A673 (cell line): ENCODE results near the gene EFTUD2. TPM values are rescaled to one million over a fixed set of nuclear protein-coding genes. Genes with fewer than 3 reads are reported as not detected.

Experiments
- BruUV-seq: library from RNA; stranded (reverse); fragments of 400-500 nt; replicated peaks from 2 replicates; lab custom pipeline; 2021; lab: Mats Ljungman, UMichigan
- CTCF ChIA-PET: fragments of 300-600 bp; sonication (Branson Sonifier 250); formaldehyde crosslinking; loops from one replicate; lab custom pipeline; 2022; ENCODE audit warnings: antibody characterized with exemption; lab: Charles Lee
- POLR2A ChIA-PET: fragments of 300-600 bp; sonication (Branson Sonifier 250); formaldehyde crosslinking; loops from one replicate; lab custom pipeline; 2022; ENCODE audit warnings: antibody characterized with exemption; ENCODE audit not compliant: low non-redundant PET; lab: Charles Lee
- DNase-seq: peaks from one replicate; pipeline ENCODE4 v3.0.0-alpha.2; 2015; ENCODE audit warnings: low spot score
- H3K27ac ChIP-seq: fragments of 200-600 bp; sonication (generic); 2 replicates; pipeline ENCODE4 v1.5.1; 2016; ENCODE audit warnings: mixed run types, low read depth, mild to moderate bottlenecking, mixed read lengths, antibody characterized with exemption, low read length; ENCODE audit not compliant: poor library complexity, severe bottlenecking
- H3K27me3 ChIP-seq: fragments of 200-600 bp; sonication (generic); replicated peaks from 2 replicates; pipeline ENCODE4 v1.6.1; 2017; ENCODE audit warnings: mixed run types, low read depth, mild to moderate bottlenecking, mixed read lengths, antibody characterized with exemption, low read length; ENCODE audit not compliant: insufficient read depth, poor library complexity
- H3K36me3 ChIP-seq: fragments of 200-600 bp; sonication (generic); 2 replicates; pipeline ENCODE4 v1.6.1; 2016; ENCODE audit warnings: mixed run types, mild to moderate bottlenecking, mixed read lengths, antibody characterized with exemption, low read length; ENCODE audit not compliant: insufficient read depth, poor library complexity, severe bottlenecking
- H3K4me1 ChIP-seq: fragments of 200-600 bp; sonication (generic); 2 replicates; pipeline ENCODE4 v1.6.1; 2017; ENCODE audit warnings: mixed run types, mild to moderate bottlenecking, mixed read lengths, antibody characterized with exemption, low read length; ENCODE audit not compliant: insufficient read depth, poor library complexity, severe bottlenecking
- H3K4me3 ChIP-seq: fragments of 200-600 bp; sonication (generic); 2 replicates; pipeline ENCODE4 v1.5.1; 2016; ENCODE audit warnings: low read depth, mixed run types, mild to moderate bottlenecking, mixed read lengths, low read length; ENCODE audit not compliant: poor library complexity, severe bottlenecking
- H3K9me3 ChIP-seq: fragments of 200-600 bp; sonication (generic); 2 replicates; pipeline ENCODE4 v1.6.1; 2016; ENCODE audit warnings: mixed run types, low read depth, mild to moderate bottlenecking, mixed read lengths, antibody characterized with exemption, low read length; ENCODE audit not compliant: poor library complexity, severe bottlenecking
- CTCF ChIP-seq: fragments of 300-800, 200-600 bp; sonication (generic); conservative IDR thresholded peaks from 2 replicates; pipeline ENCODE4 v1.5.1; 2017; ENCODE audit warnings: low read depth, mild to moderate bottlenecking, antibody characterized with exemption, low read length, moderate library complexity, mixed read lengths
- EZH2 ChIP-seq: fragments of 200-600 bp; sonication (generic); IDR thresholded peaks from 2 replicates; pipeline ENCODE4 v1.6.1; 2017; ENCODE audit warnings: borderline replicate concordance, low read depth, mild to moderate bottlenecking, mixed read lengths, antibody characterized with exemption, low read length; ENCODE audit not compliant: poor library complexity, severe bottlenecking
- intact Hi-C: fragments of 100-400 bp; cut with micrococcal nuclease; formaldehyde crosslinking; loops from one replicate; pipeline ENCODE4 v1.10.0; 2022; ENCODE audit not compliant: unreplicated experiment
- total RNA-seq: library from RNA; stranded (reverse); gene quantifications from 2 replicates; pipeline ENCODE4 v1.2.3, GENCODE V29; 2021

EFTUD2 gene
- total RNA-seq, 1 experiment from 2014 or later, result 144 TPM

GRCh38 chr17:44865931-44866330 lies 33.3 kb downstream of the EFTUD2 start:
- ChIA-PET CTCF (interaction anchor here (1.0 kb wide), 1 partner anchor 91 kb away, joined by 3 read pairs; no protein-coding TSS in a partner anchor), POLR2A (no interaction called here)
- intact Hi-C loops, result loop anchor here (1.0 kb wide), 1 partner anchor 92 kb away; no protein-coding TSS in a partner anchor
- BruUV-seq, result no TSS peak
- Histone ChIP-seq H3K4me3 (no peak overlapping the region), H3K27me3 (no peaks in the 10 kb centered on the region), H3K36me3 (peaks cover 33% of the 10 kb centered on the region), H3K4me1 (no peaks in the 10 kb centered on the region), H3K9me3 (no peaks in the 10 kb centered on the region), H3K27ac (no peak overlapping the region)
- DNase-seq, result no peak
- TF ChIP-seq CTCF (no peak), EZH2 (no peak)

- DNase-seq, result peak; percentile 68
- no peaks in the 10 kb centered on the region for H3K27me3 ChIP-seq
- H3K4me3 ChIP-seq, result no peak overlapping the region
- no peaks in the 10 kb centered on the region for H3K9me3 ChIP-seq
- TF ChIP-seq EZH2 (no peak), CTCF (peak; percentile 63)
- CTCF ChIA-PET, result interaction anchor here (0.6 kb wide), 1 partner anchor 41 kb away, joined by 5 read pairs; no protein-coding TSS in a partner anchor
- H3K36me3 ChIP-seq, result peaks cover 33% of the 10 kb centered on the region
- intact Hi-C loops, result loop anchor here (1.0 kb wide), 1 partner anchor 91 kb away; no protein-coding TSS in a partner anchor
- H3K4me1 ChIP-seq, result no peaks in the 10 kb centered on the region
- no peak overlapping the region for H3K27ac ChIP-seq
- no TSS peak for BruUV-seq
- POLR2A ChIA-PET, result no interaction called here
These were observed 34.0 kb downstream of the EFTUD2 start for GRCh38 chr17:44865231-44865660.

GRCh38 chr17:44864831-44865230 lies 34.4 kb downstream of the EFTUD2 start:
- Histone ChIP-seq H3K4me3 (no peak overlapping the region), H3K4me1 (no peaks in the 10 kb centered on the region), H3K27me3 (no peaks in the 10 kb centered on the region), H3K36me3 (peaks cover 31% of the 10 kb centered on the region), H3K9me3 (no peaks in the 10 kb centered on the region), H3K27ac (no peak overlapping the region)
- POLR2A ChIA-PET, result no interaction called here
- no TSS peak for BruUV-seq
- DNase-seq, result no peak
- CTCF ChIA-PET, result interaction anchor here (0.6 kb wide), 1 partner anchor 41 kb away, joined by 5 read pairs; no protein-coding TSS in a partner anchor
- intact Hi-C loops, result loop anchor here (1.0 kb wide), 1 partner anchor 91 kb away; no protein-coding TSS in a partner anchor
- TF ChIP-seq EZH2, result no peak
